HepG2 (cell line): Measurements from ENCODE around the gene TXNDC2. TPM values are rescaled to one million over a fixed set of nuclear protein-coding genes. Genes with fewer than 3 reads are reported as not detected.

Experiments
- AHR ChIP-seq: IDR thresholded peaks from 2 replicates; pipeline ENCODE4 v1.6.1; 2018; ENCODE audit warnings: missing genetic modification reagents, missing compliant biosample characterization
- CCDC6 ChIP-seq: sonication (generic); formaldehyde crosslinking; IDR thresholded peaks from 2 replicates; pipeline ENCODE4 v1.8.1; 2022; ENCODE audit warnings: mild to moderate bottlenecking, missing genetic modification reagents, moderate library complexity
- CREB1 ChIP-seq, 2 experiments: fragments of 450-650 bp in 1 of 2; IDR thresholded peaks; 2 replicates each; pipeline ENCODE4 v1.6.1; 2016 to 2017; ENCODE audit warnings: control low read depth in 1 of 2, mild to moderate bottlenecking in 1 of 2, missing compliant biosample characterization in 1 of 2, missing genetic modification characterization in 1 of 2
- FOXK2 ChIP-seq: fragments of 450-650 bp; IDR thresholded peaks from 2 replicates; pipeline ENCODE4 v1.6.1; 2016
- HNRNPH1 ChIP-seq: fragments of 200-400 bp; formaldehyde crosslinking; optimal IDR thresholded peaks from 2 replicates; pipeline ENCODE3; 2017; ENCODE audit warnings: mild to moderate bottlenecking, low read depth, low read length
- HOXD1 ChIP-seq: sonication (generic); formaldehyde crosslinking; IDR thresholded peaks from 2 replicates; pipeline ENCODE4 v1.5.0; 2020; ENCODE audit warnings: missing genetic modification reagents
- MEIS2 ChIP-seq: sonication (generic); formaldehyde crosslinking; IDR thresholded peaks from 2 replicates; pipeline ENCODE4 v1.9.0; 2021; ENCODE audit warnings: mild to moderate bottlenecking, missing genetic modification reagents
- MTA1 ChIP-seq: sonication (generic); formaldehyde crosslinking; IDR thresholded peaks from 2 replicates; pipeline ENCODE4 v1.4.0; 2020; ENCODE audit warnings: missing genetic modification reagents, mild to moderate bottlenecking, borderline replicate concordance
- NFIC ChIP-seq: IDR thresholded peaks from 2 replicates; pipeline ENCODE4 v1.6.1; 2012; ENCODE audit warnings: mild to moderate bottlenecking, low read length, inconsistent platforms
- SMAD1 ChIP-seq: sonication (generic); formaldehyde crosslinking; IDR thresholded peaks from 2 replicates; pipeline ENCODE4 v1.4.0; 2020; ENCODE audit warnings: missing genetic modification reagents, low read depth, mild to moderate bottlenecking, borderline replicate concordance
- SSRP1 ChIP-seq: IDR thresholded peaks from 2 replicates; pipeline ENCODE4 v1.6.1; 2016; ENCODE audit warnings: control low read depth
- STAG1 ChIP-seq: sonication (generic); formaldehyde crosslinking; IDR thresholded peaks from 2 replicates; pipeline ENCODE4 v1.4.0; 2020; ENCODE audit warnings: missing genetic modification reagents
- TEAD2 ChIP-seq: sonication (generic); formaldehyde crosslinking; IDR thresholded peaks from 2 replicates; pipeline ENCODE4 v1.9.0; 2021; ENCODE audit warnings: missing genetic modification reagents
- YEATS4 ChIP-seq: sonication (generic); formaldehyde crosslinking; IDR thresholded peaks from 2 replicates; pipeline ENCODE4 v1.4.0; 2020; ENCODE audit warnings: missing genetic modification reagents, borderline replicate concordance
- ZNF274 ChIP-seq: sonication (generic); formaldehyde crosslinking; IDR thresholded peaks from 2 replicates; pipeline ENCODE4 v1.5.1; 2020; ENCODE audit warnings: mild to moderate bottlenecking, missing genetic modification reagents
- ZNF558 ChIP-seq: sonication (generic); formaldehyde crosslinking; IDR thresholded peaks from 2 replicates; pipeline ENCODE4 v1.9.0; 2022; ENCODE audit warnings: mild to moderate bottlenecking, missing genetic modification reagents, borderline replicate concordance
- ZNF564 ChIP-seq: sonication (generic); formaldehyde crosslinking; IDR thresholded peaks from 2 replicates; pipeline ENCODE4 v1.8.1; 2023; ENCODE audit warnings: mild to moderate bottlenecking, missing genetic modification reagents
- ZNF709 ChIP-seq: sonication (generic); formaldehyde crosslinking; IDR thresholded peaks from 2 replicates; pipeline ENCODE4 v1.5.0; 2020; ENCODE audit warnings: mild to moderate bottlenecking, missing genetic modification reagents
- polyA plus RNA-seq, 8 experiments: library from polyadenylated mRNA; depleted of rRNA in 3 of 8; stranded (reverse) in 7 of 8; unstranded in 1 of 8; fragments of >200 nt; fragmentation: Illumina TruSeq in 4 of 8; extraction: Trizol in 4 of 8; gene quantifications; 2 replicates each; pipeline versions ENCODE4 v1.2.1 to v1.2.3, GENCODE V29; 2011 to 2016; ENCODE audit warnings: low read depth in 4 of 8, missing spikeins in 1 of 8, mixed read lengths in 1 of 8; ENCODE audit not compliant: insufficient read depth in 1 of 8
- total RNA-seq, 5 experiments: library from RNA; depleted of rRNA; stranded (reverse); fragments of >200 nt; fragmentation: Illumina TruSeq; extraction: Trizol; gene quantifications; 2 replicates each; pipeline ENCODE4 v1.2.3, GENCODE V29; 2016; ENCODE audit warnings: low read depth in 1 of 5
- TF ChIP-seq, protein P1 (sequence below): sonication (generic); IDR thresholded peaks from 2 replicates; pipeline ENCODE4 v1.6.1; 2016; ENCODE audit warnings: low read depth, borderline replicate concordance
- TF ChIP-seq, protein P2 (sequence below): sonication (generic); formaldehyde crosslinking; IDR thresholded peaks from 2 replicates; pipeline ENCODE4 v1.4.0; 2020; ENCODE audit warnings: missing genetic modification reagents
- TF ChIP-seq, protein P3 (sequence below): sonication (generic); formaldehyde crosslinking; IDR thresholded peaks from 2 replicates; pipeline ENCODE4 v1.5.0; 2020; ENCODE audit warnings: missing genetic modification reagents, mild to moderate bottlenecking, borderline replicate concordance
- TF ChIP-seq, protein P4 (sequence below): sonication (generic); formaldehyde crosslinking; IDR thresholded peaks from 2 replicates; pipeline ENCODE4 v1.4.0; 2020; ENCODE audit warnings: missing genetic modification reagents; ENCODE audit errors: not compliant biosample characterization

Gene TXNDC2
- total and polyA plus RNA-seq, 2 of the 13 experiments (the other 11 are each of a cell fraction or from before 2014, with no cell fraction given): not detected

DNA sequence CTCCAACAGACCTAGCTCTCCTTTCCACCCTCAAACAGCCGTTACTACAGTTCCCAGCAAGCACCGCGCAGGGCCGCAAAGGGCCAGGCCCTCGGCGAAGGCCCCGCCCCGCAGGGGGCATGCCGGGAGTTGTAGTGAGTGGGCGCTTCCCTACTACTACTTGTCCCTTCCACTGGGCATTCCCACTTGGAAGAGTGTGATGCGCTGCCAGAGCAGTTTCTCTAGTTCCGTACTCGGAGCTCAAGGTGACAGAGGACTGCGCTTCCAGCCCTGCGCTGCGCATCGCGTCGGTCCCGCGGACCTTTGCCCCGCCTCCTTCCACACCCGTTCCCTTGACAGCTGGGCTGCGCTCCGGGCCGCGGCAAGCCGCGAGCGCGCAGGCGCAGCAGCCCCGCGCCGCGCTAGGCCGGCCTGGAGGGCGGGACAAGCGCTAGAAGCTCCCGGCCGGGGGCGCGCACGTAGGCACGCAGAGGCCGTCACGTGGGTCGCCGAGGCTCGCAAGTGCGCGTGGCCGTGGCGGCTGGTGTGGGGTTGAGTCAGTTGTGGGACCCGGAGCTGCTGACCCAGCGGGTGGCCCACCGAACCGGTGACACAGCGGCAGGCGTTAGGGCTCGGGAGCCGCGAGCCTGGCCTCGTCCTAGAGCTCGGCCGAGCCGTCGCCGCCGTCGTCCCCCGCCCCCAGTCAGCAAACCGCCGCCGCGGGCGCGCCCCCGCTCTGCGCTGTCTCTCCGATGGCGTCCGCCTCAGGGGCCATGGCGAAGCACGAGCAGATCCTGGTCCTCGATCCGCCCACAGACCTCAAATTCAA, 28.0 kb downstream of the TXNDC2 start, which contains the start of gene VAPA (continued):
- TF ChIP-seq HOXD1 (CRISPR knock-in tag): peak; percentile 44; the same call in 1 of the 2 replicates
- peak; percentile 72 for TF ChIP-seq MEIS2 (CRISPR knock-in tag)
- TF ChIP-seq ZNF709 (CRISPR knock-in tag): 0 out of 2 replicates have a peak, but pooled peaks have one; percentile 18
- no peak for TF ChIP-seq ZNF558
- TF ChIP-seq, protein P1, sequence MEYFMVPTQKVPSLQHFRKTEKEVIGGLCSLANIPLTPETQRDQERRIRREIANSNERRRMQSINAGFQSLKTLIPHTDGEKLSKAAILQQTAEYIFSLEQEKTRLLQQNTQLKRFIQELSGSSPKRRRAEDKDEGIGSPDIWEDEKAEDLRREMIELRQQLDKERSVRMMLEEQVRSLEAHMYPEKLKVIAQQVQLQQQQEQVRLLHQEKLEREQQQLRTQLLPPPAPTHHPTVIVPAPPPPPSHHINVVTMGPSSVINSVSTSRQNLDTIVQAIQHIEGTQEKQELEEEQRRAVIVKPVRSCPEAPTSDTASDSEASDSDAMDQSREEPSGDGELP: peak; percentile 58; the same call in 1 of the 2 replicates
- TF ChIP-seq AHR: no peak; the same call in 1 of the 2 replicates
- TF ChIP-seq FOXK2: no peak
- peak; percentile 59; the same call in 1 of the 2 replicates for TF ChIP-seq MTA1 (CRISPR knock-in tag)
- TF ChIP-seq, protein P2, sequence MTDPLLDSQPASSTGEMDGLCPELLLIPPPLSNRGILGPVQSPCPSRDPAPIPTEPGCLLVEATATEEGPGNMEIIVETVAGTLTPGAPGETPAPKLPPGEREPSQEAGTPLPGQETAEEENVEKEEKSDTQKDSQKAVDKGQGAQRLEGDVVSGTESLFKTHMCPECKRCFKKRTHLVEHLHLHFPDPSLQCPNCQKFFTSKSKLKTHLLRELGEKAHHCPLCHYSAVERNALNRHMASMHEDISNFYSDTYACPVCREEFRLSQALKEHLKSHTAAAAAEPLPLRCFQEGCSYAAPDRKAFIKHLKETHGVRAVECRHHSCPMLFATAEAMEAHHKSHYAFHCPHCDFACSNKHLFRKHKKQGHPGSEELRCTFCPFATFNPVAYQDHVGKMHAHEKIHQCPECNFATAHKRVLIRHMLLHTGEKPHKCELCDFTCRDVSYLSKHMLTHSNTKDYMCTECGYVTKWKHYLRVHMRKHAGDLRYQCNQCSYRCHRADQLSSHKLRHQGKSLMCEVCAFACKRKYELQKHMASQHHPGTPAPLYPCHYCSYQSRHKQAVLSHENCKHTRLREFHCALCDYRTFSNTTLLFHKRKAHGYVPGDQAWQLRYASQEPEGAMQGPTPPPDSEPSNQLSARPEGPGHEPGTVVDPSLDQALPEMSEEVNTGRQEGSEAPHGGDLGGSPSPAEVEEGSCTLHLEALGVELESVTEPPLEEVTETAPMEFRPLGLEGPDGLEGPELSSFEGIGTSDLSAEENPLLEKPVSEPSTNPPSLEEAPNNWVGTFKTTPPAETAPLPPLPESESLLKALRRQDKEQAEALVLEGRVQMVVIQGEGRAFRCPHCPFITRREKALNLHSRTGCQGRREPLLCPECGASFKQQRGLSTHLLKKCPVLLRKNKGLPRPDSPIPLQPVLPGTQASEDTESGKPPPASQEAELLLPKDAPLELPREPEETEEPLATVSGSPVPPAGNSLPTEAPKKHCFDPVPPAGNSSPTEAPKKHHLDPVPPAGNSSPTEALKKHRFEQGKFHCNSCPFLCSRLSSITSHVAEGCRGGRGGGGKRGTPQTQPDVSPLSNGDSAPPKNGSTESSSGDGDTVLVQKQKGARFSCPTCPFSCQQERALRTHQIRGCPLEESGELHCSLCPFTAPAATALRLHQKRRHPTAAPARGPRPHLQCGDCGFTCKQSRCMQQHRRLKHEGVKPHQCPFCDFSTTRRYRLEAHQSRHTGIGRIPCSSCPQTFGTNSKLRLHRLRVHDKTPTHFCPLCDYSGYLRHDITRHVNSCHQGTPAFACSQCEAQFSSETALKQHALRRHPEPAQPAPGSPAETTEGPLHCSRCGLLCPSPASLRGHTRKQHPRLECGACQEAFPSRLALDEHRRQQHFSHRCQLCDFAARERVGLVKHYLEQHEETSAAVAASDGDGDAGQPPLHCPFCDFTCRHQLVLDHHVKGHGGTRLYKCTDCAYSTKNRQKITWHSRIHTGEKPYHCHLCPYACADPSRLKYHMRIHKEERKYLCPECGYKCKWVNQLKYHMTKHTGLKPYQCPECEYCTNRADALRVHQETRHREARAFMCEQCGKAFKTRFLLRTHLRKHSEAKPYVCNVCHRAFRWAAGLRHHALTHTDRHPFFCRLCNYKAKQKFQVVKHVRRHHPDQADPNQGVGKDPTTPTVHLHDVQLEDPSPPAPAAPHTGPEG (CRISPR knock-in tag): peak; percentile 51; the same call in 1 of the 2 replicates
- 0 out of 2 replicates have a peak, but pooled peaks have one; percentile 71 for TF ChIP-seq ZNF274 (CRISPR knock-in tag)
- 0 out of 2 replicates have a peak, but pooled peaks have one; percentile 25 for TF ChIP-seq CCDC6 (CRISPR knock-in tag)
- TF ChIP-seq ZNF564 (CRISPR knock-in tag): no peak; the same call in 1 of the 2 replicates
- TF ChIP-seq CREB1 (IDR thresholded peaks at IDR 0.05): no peak; the same call in none of the 2 replicates
- peak; percentile 44; the same call in 1 of the 2 replicates for TF ChIP-seq CREB1 (CRISPR knock-in tag; IDR thresholded peaks at IDR 0.05)
- TF ChIP-seq SMAD1 (CRISPR knock-in tag): no peak; the same call in 1 of the 2 replicates
- TF ChIP-seq, protein P3, sequence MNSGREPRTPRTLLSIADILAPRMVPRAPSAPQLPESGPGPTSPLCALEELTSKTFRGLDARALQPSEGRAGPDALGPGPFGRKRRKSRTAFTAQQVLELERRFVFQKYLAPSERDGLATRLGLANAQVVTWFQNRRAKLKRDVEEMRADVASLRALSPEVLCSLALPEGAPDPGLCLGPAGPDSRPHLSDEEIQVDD (CRISPR knock-in tag): 0 out of 2 replicates have a peak, but pooled peaks have one; percentile 16
- 0 out of 2 replicates have a peak, but pooled peaks have one; percentile 2 for TF ChIP-seq STAG1
- no peak for TF ChIP-seq HNRNPH1
- no peak for TF ChIP-seq TEAD2 (CRISPR knock-in tag)
- no peak for TF ChIP-seq SSRP1 (CRISPR knock-in tag)
- TF ChIP-seq, protein P4, sequence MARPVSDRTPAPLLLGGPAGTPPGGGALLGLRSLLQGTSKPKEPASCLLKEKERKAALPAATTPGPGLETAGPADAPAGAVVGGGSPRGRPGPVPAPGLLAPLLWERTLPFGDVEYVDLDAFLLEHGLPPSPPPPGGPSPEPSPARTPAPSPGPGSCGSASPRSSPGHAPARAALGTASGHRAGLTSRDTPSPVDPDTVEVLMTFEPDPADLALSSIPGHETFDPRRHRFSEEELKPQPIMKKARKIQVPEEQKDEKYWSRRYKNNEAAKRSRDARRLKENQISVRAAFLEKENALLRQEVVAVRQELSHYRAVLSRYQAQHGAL: no peak
- peak; percentile 87 for TF ChIP-seq YEATS4
- no peak for TF ChIP-seq NFIC
